GM19455 (cell line): ENCODE data around the gene EN2.
"Not testable (repeated sequence)": the region's sequence is repeated elsewhere in the genome, so short reads cannot be mapped to it uniquely, and the experiment has no call there.

ENCODE experiments used
- ATAC-seq: cut with Tn5 transposase; IDR thresholded peaks from one replicate; pipeline ENCODE4 v1.9.1; 2021; ENCODE audit not compliant: unreplicated experiment

Gene EN2

DNA sequence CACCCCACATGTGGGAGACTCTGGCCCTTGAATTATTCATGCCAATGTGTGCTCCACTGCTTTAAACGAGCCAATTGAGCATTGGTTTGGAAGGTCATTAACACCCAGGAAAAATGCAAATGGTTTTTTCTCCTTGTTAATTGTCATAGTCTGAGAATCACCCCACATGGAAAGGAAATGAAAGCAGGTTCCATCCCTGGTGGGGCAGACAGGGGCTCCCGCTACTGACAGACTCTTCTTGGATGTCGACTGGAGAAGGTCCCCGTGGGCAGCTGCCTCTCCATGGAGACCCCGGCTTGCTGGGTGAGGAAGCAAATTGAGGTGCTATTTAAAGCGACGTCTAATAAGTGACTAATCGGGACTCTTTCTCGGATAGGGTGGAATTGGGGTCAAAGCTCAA lies 32.0 kb upstream of the EN2 start:
- ATAC-seq: no peak

DNA sequence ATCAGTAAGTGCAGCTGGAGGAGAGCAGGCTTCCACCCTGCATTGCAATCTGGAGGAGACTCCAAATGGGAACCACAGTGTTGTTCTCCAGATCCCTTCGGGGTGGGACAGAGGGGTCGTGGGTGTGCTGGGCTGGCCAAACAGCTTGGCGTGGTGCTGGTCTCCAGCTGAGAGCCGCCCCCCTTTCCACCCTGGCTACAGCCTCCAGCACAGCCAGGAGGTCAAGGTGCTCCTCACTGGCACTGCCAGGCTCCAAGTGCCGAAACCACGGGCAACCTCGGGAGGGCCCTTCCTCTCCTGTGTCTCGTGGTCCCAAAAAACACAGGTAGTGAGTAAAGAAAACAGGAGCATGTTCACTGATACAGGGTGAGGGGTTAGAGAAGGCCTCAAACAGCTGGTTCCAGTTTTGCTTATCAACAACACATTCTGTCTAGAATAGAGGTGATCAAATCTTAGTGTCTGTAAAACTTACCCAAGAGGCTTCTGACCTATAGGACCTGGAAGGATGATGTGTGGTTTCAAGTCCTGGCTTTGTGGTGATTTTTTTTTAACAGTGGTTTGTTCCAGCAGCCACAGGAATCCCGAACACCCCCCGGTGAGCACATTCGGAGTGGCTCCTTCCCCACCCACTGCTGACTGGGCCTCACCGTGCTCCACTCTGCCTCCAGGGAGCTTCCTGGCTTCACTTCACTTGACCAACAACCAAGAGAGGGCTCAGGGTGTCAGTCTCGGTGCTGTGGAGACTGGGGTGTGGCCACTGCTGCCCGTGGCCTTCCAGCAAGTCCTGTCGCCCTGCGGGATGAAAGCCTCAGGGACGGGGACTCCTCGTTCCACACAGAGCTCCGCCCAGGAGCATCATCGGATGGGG lies 31.2 kb upstream of the EN2 start:
- ATAC-seq: no peak

GRCh38 chr7:155427411-155428038 lies 30.4 kb upstream of the EN2 start:
- no peak for ATAC-seq

DNA sequence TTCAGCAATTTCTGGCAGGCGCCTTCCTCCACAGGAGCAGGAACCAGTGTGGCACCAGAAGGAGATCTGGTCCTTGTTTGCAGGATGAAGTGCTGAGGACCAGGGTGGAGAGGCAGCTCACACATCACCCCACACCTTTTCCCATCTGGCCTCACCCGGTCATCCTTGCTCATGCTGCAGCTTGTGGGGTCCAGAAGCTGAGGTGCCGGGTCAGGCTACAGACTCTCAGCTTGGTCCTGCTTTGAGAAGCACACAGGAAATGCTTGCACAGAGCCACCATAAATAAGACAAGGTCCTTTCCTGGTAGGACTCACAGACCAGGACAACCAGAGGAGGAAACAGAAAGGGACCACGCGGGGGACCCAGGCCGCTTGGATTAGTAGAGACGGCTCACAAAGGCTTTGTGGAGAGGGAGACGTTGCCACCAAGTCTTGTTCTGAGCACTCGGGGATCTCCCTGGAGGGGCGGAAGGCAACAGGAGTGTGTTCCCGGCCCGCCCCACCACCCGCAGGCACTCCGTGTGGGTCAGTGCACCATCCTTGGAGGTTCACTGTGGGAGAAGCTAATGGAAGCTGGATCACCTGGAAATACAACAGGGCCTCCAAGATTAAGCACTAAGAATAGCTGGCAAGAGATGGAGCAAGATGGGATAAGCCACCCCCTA lies 29.6 kb upstream of the EN2 start:
- ATAC-seq: no peak

GRCh38 chr7:155429651-155430050 lies 28.3 kb upstream of the EN2 start:
- ATAC-seq: no peak

DNA sequence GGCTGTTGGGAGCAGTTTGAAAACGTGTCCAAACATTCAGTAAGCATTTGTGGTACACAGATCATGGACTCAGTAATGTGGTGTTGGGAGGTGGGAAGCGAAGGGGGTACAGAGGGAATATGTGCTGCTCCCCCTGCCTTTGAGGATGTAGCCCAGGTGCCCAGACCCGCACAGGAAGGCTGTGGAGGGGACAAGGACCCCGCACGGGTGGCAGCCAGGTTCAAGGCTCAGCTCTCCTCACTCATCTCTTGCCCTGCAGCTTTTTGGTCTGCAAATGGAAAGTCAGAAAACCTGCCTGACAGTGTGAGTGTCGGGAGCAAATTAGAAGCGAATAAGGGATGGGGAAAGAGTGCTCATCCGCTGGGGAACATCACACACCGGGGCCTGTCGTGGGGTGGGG lies 27.3 kb upstream of the EN2 start:
- no peak for ATAC-seq

- no peak for ATAC-seq
These were observed 26.7 kb upstream of the EN2 start for GRCh38 chr7:155431231-155431630.

DNA sequence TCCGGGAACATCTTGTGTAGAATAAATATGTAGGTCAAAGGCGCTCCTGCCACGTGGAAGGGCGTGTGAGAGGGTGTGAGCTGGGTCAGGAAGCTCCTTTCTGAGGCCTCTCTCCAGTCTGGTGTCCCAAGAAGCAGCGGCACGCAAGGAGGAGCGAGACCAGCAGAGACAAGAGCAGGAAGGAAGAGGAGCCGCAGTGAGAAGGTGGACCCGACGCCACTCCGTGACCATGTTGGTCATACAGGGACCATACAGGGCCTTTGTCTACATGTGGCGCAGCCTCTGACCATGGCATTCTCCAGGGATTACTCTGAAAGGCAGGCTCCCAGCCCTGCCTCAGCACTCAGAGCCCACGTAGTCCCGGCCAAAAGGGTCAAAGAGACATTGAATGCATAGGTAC lies 26.2 kb upstream of the EN2 start:
- no peak for ATAC-seq

- no peak for ATAC-seq
These were observed 22.8 kb upstream of the EN2 start for GRCh38 chr7:155435110-155435509.

DNA sequence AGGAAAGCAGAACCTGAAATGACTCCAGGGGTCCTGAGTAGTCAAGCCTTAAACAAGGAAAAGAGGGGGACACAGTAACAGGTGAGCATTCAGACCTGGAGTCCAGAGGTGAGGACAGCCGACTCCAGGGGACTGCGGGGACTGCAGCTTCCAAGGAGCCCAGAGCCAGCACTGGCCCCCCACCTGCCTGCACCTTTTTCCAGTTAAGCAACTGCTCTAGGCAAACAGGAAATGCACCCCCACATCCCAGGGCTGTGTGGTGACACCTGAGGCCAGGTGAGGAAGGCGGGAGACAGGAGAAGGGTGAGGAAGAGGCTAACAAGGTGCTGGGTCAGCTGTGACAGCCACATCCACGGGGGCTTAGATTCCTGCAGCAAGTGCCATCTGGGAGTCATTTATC lies 20.1 kb upstream of the EN2 start:
- no peak for ATAC-seq

DNA sequence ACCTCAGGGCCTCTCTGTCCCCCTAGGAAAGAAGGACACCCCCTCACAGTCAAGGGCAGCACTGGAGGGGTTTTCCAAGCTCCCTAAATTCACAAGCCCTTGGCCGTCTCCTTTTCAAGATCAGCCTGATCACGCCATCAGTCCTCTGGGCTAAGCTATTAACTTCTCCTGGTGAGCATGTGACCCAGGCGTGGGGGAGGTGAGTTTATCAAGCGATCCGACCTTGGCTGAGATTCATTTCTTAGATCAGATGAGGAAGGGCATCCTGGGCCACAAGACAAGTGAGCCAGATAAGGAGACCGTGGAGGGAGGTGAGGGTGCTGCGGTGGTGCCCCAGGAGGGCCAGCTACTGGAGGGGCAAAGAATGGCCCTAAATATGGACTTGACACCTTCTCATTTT lies 19.2 kb upstream of the EN2 start:
- no peak for ATAC-seq

- no peak for ATAC-seq
These were observed 18.5 kb upstream of the EN2 start for GRCh38 chr7:155439311-155440017.

DNA sequence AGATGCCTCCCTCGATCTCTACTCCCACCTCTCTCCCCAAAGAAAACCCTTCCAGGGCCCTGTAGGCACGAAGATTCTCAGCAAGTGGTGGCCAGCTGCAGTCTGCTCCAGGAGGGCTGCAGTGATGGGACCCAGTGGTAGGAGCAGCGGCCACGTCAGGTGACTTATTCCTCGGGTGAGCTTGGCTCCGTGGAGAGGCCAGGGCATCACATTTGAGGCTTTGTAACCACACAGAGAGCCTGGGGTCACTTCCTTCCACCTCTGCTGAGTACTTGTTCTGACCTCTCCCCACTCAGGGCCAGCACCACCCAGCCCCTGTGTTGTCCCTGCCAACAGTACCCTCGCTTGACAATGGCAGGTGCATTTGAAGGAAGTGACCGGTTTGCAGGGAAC lies 17.9 kb upstream of the EN2 start:
- no peak for ATAC-seq

DNA sequence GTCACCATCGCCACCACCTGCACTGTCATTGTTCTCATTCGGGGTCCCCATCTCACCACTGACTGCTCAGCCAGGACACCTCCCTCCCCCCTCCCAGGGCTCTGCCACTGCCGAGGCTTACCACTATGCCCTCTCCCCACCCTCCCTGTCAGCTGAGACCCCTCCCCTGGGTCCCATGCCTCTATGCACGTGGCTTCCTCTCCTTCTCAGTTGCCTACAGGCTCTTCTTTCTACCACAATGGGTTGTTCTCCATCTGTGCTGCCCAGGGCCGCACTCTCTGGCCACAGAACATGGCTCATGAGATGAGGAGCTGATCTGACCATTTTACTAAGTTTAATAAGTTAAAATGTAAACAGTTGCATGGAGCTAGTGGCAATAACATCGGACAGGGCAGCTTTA lies 16.1 kb upstream of the EN2 start:
- no peak for ATAC-seq

DNA sequence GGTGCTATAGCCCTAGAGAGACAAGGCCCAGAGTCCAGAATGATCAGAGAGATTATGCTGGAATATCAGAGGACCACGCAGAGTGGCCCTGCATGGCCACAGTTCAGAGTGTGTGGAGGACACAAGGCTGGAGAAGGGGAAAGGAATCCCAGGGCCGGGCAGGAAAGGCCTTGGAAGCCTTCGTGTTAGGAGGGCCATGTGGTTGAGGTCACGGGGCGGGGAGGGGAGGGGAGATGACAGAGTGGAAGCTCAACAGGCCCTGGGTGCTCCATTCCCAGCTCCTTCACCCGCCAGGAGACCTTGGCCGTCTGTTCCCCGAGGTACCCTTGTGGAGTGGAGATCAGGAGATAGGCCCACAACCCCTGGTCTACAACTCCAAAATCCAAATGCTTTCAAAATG lies 13.2 kb upstream of the EN2 start:
- no peak for ATAC-seq

GRCh38 chr7:155445606-155446005 lies 12.3 kb upstream of the EN2 start:
- ATAC-seq: not testable (repeated sequence)

DNA sequence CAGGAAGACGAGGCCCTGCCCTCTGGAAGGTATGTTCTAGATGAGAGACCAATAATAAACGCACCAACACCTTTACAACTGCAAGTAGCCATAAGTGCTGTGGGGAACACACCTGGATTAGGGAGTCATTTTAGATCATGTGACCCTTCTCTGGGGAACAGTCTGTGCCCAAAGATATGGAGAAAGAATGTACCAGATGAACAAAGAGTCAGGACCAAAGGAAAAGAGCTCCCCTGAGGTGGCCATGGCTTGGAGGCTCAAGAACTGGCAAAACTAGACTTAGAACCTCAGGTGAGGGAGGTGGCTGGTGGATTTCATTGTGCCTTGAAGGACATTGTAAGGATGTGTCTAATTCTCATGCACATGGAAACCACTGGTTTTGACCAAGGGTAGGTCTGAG lies 10.3 kb upstream of the EN2 start:
- ATAC-seq: no peak

DNA sequence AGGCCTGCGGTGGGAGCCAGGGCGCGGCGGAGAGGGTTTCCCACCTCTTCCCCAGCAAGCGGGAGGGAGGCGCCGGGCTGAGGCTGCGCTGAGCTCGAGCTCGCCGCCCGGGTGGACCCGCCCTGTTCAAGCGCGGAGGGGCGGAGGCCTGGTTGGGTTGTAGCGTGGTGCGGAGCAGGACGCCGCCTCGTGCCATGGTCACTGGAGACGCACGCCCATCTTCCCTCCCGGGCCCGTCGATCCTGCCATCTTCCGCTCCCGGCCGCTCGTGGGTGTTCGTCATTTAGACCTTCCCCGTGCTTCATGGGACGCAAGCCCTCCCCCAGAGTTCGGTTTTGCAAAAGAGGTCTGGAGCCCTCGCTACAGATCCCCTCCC lies 9.3 kb upstream of the EN2 start:
- ATAC-seq: no peak

DNA sequence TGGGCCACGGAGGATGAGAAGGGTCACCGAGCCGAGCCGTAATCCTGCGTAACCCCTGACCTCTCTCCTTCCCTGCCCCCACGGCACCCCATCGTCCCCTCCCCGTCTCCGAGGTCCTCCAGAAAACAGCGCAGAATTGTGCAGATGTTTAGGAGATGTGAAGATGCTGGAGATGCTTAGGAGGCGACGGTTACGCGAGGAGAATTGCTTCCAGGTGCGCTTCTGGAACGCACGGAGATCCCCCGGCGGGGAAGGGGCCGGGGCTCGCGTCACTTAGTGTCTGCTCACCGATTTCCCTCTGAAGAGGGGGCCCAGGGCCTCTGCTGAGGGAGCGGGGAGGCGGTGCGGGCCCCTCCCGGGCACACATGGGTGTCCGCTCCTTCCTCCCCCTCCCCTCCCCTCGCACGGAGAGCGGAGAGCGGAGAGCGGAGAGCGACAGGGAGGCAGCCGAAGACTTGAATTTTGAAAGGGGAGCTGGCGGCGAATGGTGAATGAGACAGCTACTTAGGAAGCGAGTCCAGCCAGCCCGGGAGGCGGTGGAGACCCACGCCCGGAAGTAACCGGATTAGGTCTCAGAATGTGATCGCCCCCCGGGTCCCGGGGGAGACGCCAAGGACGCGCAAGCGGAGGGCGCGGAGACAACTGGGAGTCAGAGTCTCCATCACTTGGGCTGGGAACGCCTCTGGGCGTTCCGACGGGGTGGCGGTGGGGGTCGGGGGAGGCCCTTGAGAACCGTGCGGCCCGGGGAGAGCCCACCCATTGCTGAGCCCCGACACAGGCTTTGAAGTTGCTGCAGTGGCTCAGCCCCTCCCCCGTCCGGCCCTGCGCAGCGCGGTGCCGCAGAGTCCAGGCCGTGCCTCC lies 8.7 kb upstream of the EN2 start:
- no peak for ATAC-seq

DNA sequence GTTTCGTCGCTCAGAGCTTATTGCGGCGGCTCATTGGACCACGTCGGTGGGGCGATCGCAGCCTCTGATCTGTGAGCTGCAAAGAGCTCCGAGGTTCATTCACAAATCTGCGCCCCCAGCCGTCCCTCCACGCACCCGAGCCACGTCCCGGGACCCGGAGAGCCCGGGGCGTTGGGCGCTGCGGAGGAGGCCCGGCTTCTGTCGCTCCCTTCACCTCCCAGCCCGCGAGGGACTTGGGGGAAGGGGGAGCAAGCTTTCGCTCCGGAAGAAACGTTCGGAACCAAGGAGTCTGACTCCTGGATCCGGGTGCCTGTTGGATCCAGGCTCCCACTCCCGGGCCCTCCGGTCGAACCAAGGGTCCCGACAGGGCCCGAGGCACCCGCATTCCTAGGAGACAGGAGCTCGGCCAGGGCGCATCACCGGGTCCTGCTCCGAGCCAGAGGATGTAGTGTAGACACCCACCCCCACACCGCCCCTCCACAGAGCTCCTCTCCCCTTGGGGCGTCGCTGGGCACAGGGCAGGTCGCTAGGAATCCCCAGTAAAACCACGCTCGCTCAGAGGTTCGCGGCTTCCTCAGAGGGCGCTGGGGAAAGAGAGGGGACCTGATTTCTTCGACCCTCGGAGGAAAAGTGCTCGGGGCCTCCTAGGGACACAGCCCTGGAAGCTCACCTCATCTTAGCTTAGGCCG lies 7.9 kb upstream of the EN2 start:
- ATAC-seq: no peak
